Caco-2 (cell line): ENCODE measurements around the gene GAK. TPM values are rescaled to one million over a fixed set of nuclear protein-coding genes. Genes with fewer than 3 reads are reported as not detected.

Experiments
- BruUV-seq: library from RNA; stranded (reverse); fragments of 400-500 nt; replicated peaks from 2 replicates; lab custom pipeline; 2021; lab: Mats Ljungman, UMichigan
- CTCF ChIA-PET: fragments of 300-600 bp; sonication (Branson Sonifier 250); formaldehyde crosslinking; loops from one replicate; lab custom pipeline; 2022; ENCODE audit warnings: antibody characterized with exemption; lab: Charles Lee
- POLR2A ChIA-PET: fragments of 300-600 bp; sonication (Branson Sonifier 250); formaldehyde crosslinking; loops from one replicate; lab custom pipeline; 2022; ENCODE audit warnings: antibody characterized with exemption; lab: Charles Lee
- DNase-seq, 2 experiments: peaks; one replicate each; pipeline versions ENCODE4 v3.0.0 to v3.0.0-alpha.2; 2020 to 2022
- H3K27me3 ChIP-seq: replicated peaks from 2 replicates; pipeline ENCODE4 v1.6.0; 2011; ENCODE audit warnings: low read length; ENCODE audit not compliant: control insufficient read depth, insufficient read depth
- H3K36me3 ChIP-seq: 2 replicates; pipeline ENCODE4 v1.5.1; 2011; ENCODE audit warnings: low read length; ENCODE audit not compliant: control insufficient read depth, insufficient read depth
- H3K4me1 ChIP-seq: fragments of 250-450 bp; sonication (Bioruptor Pico); 2 replicates; pipeline ENCODE4 v1.5.1; 2020; ENCODE audit warnings: mild to moderate bottlenecking
- H3K4me3 ChIP-seq: 2 replicates; pipeline ENCODE4 v1.5.1; 2011; ENCODE audit warnings: low read depth, mild to moderate bottlenecking, control low read depth, low read length
- H3K9me3 ChIP-seq: fragments of 250-450 bp; sonication (Bioruptor Pico); 2 replicates; pipeline ENCODE4 v1.5.1; 2020; ENCODE audit warnings: mild to moderate bottlenecking, moderate library complexity
- H3K27ac Mint-ChIP-seq: one replicate; pipeline ENCODE4 v1.8.0; 2022; ENCODE audit warnings: mixed read lengths; ENCODE audit not compliant: unreplicated experiment
- H3K27me3 Mint-ChIP-seq: one replicate; pipeline ENCODE4 v1.8.0; 2022; ENCODE audit warnings: mixed read lengths; ENCODE audit not compliant: insufficient read depth, unreplicated experiment
- H3K36me3 Mint-ChIP-seq: one replicate; pipeline ENCODE4 v1.8.0; 2022; ENCODE audit warnings: mild to moderate bottlenecking, mixed read lengths; ENCODE audit not compliant: insufficient read depth, unreplicated experiment
- H3K4me1 Mint-ChIP-seq: one replicate; pipeline ENCODE4 v1.8.0; 2022; ENCODE audit warnings: low read depth, mixed read lengths; ENCODE audit not compliant: unreplicated experiment
- H3K4me3 Mint-ChIP-seq: one replicate; pipeline ENCODE4 v1.8.0; 2022; ENCODE audit warnings: mild to moderate bottlenecking, moderate library complexity, mixed read lengths; ENCODE audit not compliant: unreplicated experiment
- H3K9me3 Mint-ChIP-seq: one replicate; pipeline ENCODE4 v1.8.0; 2022; ENCODE audit warnings: mixed read lengths; ENCODE audit not compliant: unreplicated experiment
- intact Hi-C: fragments of 100-400 bp; cut with micrococcal nuclease; formaldehyde crosslinking; loops from one replicate; pipeline ENCODE4 v1.10.0; 2022; ENCODE audit not compliant: unreplicated experiment
- total RNA-seq: library from RNA; stranded (reverse); gene quantifications from 2 replicates; pipeline ENCODE4 v1.2.3, GENCODE V29; 2022
- TF ChIP-seq, protein P1 (sequence below), 2 experiments: fragments of 200-600 bp in 1 of 2; IDR thresholded peaks; 1 replicate in 1 of 2; 2 replicates in 1 of 2; pipeline versions ENCODE4 v1.5.1 to v1.8.0; 2011 to 2022; ENCODE audit warnings: antibody characterized with exemption in 1 of 2, control low read depth in 1 of 2, inconsistent platforms in 1 of 2, low read depth in 1 of 2, low read length in 1 of 2, mild to moderate bottlenecking in 1 of 2, moderate library complexity in 1 of 2; ENCODE audit not compliant: insufficient read depth in 1 of 2, severe bottlenecking in 1 of 2, unreplicated experiment in 1 of 2

Gene GAK
- total RNA-seq, 1 experiment from 2014 or later = 126 TPM

DNA sequence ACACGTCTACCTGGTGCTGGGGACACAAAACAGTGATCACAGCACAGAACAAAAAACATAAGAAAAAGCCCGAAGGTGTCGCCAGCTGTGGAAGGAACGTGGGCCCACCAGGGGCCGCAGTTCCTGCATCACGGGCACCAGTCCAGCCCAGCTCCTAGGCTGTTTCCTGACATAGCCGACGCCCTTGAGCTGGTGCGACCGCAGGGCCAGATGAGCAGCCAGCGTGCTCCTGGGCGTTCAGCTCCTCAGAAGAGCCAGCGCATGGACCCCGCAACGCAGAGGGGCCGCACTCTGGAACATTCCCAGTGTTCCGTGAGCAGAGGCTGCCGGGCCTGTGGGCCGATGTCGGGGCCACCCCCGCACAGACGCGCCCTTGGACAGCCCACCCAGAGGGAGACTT lies 44.1 kb downstream of the GAK start:
- Histone ChIP-seq H3K36me3 (peaks cover 2% of the 10 kb centered on the region), H3K4me3 (no peak overlapping the region), H3K4me1 (no peaks in the 10 kb centered on the region), H3K27me3 (no peaks in the 10 kb centered on the region), H3K9me3 (no peaks in the 10 kb centered on the region)
- no peak for DNase-seq
- no peaks in the 10 kb centered on the region for H3K4me1 Mint-ChIP-seq
- H3K9me3 Mint-ChIP-seq = no peaks in the 10 kb centered on the region
- peaks cover 48% of the 10 kb centered on the region for H3K36me3 Mint-ChIP-seq
- POLR2A ChIA-PET = no interaction called here
- TF ChIP-seq, protein P1, sequence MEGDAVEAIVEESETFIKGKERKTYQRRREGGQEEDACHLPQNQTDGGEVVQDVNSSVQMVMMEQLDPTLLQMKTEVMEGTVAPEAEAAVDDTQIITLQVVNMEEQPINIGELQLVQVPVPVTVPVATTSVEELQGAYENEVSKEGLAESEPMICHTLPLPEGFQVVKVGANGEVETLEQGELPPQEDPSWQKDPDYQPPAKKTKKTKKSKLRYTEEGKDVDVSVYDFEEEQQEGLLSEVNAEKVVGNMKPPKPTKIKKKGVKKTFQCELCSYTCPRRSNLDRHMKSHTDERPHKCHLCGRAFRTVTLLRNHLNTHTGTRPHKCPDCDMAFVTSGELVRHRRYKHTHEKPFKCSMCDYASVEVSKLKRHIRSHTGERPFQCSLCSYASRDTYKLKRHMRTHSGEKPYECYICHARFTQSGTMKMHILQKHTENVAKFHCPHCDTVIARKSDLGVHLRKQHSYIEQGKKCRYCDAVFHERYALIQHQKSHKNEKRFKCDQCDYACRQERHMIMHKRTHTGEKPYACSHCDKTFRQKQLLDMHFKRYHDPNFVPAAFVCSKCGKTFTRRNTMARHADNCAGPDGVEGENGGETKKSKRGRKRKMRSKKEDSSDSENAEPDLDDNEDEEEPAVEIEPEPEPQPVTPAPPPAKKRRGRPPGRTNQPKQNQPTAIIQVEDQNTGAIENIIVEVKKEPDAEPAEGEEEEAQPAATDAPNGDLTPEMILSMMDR (IDR thresholded peaks at IDR 0.05; ENCODE audit: insufficient read depth in 1 of 2, low read depth in 1 of 2, low read length in 1 of 2, severe bottlenecking in 1 of 2, unreplicated experiment in 1 of 2) = no peak
- H3K4me3 Mint-ChIP-seq = no peak overlapping the region
- H3K27me3 Mint-ChIP-seq = no peaks in the 10 kb centered on the region
- intact Hi-C loops = no loop called here
- H3K27ac Mint-ChIP-seq = no peak overlapping the region
- no TSS peak for BruUV-seq
- CTCF ChIA-PET = no interaction called here

DNA sequence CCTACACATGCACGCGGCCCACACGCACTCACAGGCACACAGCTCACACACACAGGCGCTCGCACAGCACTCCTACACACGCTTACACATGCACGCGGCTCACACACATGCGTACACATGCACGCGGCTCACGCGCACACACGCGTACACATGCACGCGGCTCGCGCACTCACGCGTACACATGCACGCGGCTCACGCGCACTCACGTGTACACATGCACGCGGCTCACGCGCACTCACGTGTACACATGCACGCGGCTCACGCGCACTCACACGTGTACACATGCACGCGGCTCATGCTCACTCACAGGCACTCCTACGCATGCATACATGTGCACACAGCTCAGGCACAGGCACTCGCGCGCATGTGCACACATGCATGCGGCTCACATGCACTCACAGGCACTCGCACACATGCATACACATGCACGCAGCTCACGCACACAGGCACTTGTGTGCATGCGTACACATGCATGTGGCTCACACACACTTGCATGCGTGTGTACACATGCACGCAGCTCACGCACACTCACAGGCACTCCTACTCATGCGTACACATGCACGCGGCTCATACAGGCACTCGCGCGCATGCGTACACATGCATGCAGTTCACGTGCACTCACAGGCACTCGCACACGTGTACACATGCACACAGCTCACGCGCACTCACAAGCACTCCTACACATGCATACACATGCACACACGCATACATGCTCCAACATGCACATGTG lies 44.9 kb downstream of the GAK start:
- Histone ChIP-seq H3K27me3 (no peaks in the 10 kb centered on the region), H3K4me3 (no peak overlapping the region), H3K36me3 (peaks cover 2% of the 10 kb centered on the region), H3K4me1 (no peaks in the 10 kb centered on the region), H3K9me3 (no peaks in the 10 kb centered on the region)
- H3K27ac Mint-ChIP-seq = no peak overlapping the region
- peaks cover 48% of the 10 kb centered on the region for H3K36me3 Mint-ChIP-seq
- no peak overlapping the region for H3K4me3 Mint-ChIP-seq
- intact Hi-C loops = no loop called here
- DNase-seq = no peak
- CTCF ChIA-PET = no interaction called here
- H3K27me3 Mint-ChIP-seq = no peaks in the 10 kb centered on the region
- no TSS peak for BruUV-seq
- no peaks in the 10 kb centered on the region for H3K4me1 Mint-ChIP-seq
- TF ChIP-seq, protein P1 (IDR thresholded peaks at IDR 0.05; ENCODE audit: insufficient read depth in 1 of 2, low read depth in 1 of 2, low read length in 1 of 2, severe bottlenecking in 1 of 2, unreplicated experiment in 1 of 2) = no peak
- H3K9me3 Mint-ChIP-seq = no peaks in the 10 kb centered on the region
- POLR2A ChIA-PET = no interaction called here

DNA sequence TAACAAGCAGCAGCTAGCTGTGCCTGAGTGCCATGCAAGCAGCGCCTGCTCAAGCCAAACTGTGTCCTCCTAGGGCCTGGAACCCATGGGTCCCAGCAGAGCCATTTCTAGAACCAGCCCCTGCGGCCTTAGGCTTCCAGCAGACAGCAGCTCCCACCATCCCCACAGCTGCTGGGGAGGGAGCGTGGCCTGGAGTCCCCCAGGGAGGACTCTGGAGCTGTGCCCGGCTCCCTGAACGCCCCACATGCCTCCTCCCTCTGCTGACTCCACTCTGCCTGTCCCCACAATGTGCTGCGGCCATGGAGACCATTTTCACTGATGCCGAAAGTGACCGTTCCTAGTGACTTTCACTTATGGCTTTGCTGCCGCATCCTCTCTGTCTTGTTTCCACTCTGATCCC lies 45.9 kb downstream of the GAK start:
- no peaks in the 10 kb centered on the region for H3K27me3 Mint-ChIP-seq

More for the DNA sequence above, 45.9 kb downstream of the GAK start:
- H3K9me3 ChIP-seq = no peaks in the 10 kb centered on the region
- Mint-ChIP-seq H3K4me3 (no peak overlapping the region), H3K9me3 (no peaks in the 10 kb centered on the region), H3K36me3 (peaks cover 42% of the 10 kb centered on the region), H3K4me1 (no peaks in the 10 kb centered on the region), H3K27ac (no peak overlapping the region)
- CTCF ChIA-PET = no interaction called here
- no peaks in the 10 kb centered on the region for H3K27me3 ChIP-seq
- no peak overlapping the region for H3K4me3 ChIP-seq
- TF ChIP-seq, protein P1 (IDR thresholded peaks at IDR 0.05; ENCODE audit: insufficient read depth in 1 of 2, low read depth in 1 of 2, low read length in 1 of 2, severe bottlenecking in 1 of 2, unreplicated experiment in 1 of 2) = no peak
- DNase-seq = no peak
- BruUV-seq = no TSS peak
- intact Hi-C loops = no loop called here
- peaks cover 4% of the 10 kb centered on the region for H3K36me3 ChIP-seq
- POLR2A ChIA-PET = no interaction called here
- H3K4me1 ChIP-seq = no peaks in the 10 kb centered on the region
